C4-2B (cell line): Measurements from ENCODE around the gene MORF4L1.

Experiments used
- H3K27ac ChIP-seq: fragments of 450-650 bp; 2 replicates; pipeline ENCODE4 v1.5.1; 2017
- ZFX ChIP-seq: fragments of 450-650 bp; IDR thresholded peaks from 2 replicates; pipeline ENCODE4 v1.6.1; 2017
- TF ChIP-seq, protein P1 (sequence below): fragments of 450-650 bp; conservative IDR thresholded peaks from 2 replicates; pipeline ENCODE4 v1.5.1; 2017; ENCODE audit warnings: mild to moderate bottlenecking

Gene MORF4L1

DNA sequence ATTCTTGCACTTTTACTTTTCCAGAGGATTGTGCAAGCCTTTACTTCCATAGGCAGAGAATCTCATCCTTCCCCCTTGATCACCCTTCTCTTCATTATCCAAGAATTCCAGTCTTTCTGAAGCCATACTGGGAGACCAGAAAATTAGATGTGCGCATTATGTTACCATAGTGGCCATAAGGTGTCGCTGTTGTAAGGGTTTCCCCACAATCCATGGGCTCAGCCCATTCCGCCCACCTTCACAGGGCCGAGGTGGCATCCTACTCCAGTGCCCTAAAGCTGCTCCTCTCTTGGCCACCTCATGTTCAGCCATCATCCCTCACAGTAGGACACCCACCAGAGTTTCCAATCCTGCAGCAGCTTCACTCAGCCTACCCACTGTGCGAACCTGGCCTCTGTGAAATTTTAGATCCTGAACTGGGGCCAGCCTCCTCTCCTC, 37.1 kb downstream of the MORF4L1 start:
- no peak overlapping the region for H3K27ac ChIP-seq
- no peak for TF ChIP-seq ZFX
- TF ChIP-seq, protein P1, sequence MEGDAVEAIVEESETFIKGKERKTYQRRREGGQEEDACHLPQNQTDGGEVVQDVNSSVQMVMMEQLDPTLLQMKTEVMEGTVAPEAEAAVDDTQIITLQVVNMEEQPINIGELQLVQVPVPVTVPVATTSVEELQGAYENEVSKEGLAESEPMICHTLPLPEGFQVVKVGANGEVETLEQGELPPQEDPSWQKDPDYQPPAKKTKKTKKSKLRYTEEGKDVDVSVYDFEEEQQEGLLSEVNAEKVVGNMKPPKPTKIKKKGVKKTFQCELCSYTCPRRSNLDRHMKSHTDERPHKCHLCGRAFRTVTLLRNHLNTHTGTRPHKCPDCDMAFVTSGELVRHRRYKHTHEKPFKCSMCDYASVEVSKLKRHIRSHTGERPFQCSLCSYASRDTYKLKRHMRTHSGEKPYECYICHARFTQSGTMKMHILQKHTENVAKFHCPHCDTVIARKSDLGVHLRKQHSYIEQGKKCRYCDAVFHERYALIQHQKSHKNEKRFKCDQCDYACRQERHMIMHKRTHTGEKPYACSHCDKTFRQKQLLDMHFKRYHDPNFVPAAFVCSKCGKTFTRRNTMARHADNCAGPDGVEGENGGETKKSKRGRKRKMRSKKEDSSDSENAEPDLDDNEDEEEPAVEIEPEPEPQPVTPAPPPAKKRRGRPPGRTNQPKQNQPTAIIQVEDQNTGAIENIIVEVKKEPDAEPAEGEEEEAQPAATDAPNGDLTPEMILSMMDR = peak; percentile 84

DNA sequence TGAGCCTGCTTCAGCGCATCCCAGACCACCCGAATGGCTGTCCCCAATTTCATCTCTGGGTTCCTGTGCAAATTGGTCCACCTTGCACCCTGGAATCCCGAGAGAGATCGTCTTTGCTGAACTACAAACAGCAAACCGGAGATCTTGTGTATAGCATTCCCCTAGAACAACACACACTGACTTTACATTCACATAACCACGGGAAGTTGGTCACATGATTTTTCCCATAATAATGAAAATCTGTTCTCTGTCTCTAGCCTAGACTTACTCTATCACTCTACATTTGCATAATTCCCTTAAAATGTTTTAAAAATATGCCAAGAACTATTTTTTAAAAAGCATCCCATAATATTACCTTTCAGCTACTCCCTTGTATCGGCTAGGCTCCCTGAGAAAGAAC, 37.6 kb downstream of the MORF4L1 start:
- no peak for TF ChIP-seq ZFX
- TF ChIP-seq, protein P1 = no peak
- no peak overlapping the region for H3K27ac ChIP-seq

DNA sequence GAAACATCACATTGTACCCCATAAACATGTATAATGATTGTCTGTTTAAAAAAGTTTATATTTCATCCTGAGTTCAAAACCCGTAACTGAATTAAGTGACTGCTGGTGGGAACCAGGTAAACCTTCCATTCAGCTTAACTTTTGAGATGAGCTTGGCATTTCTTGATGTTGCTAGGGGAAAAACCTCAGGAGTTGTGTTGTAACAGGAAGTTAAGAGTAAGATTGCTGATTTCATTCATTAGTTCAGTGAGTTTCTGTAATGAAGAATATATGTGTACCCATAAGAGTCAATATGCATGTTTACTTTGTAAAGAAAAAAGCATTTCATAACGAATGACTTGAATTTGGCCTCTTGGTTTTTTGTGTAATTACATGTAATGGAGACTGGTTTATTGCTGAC, 39.6 kb downstream of the MORF4L1 start:
- no peak overlapping the region for H3K27ac ChIP-seq
- TF ChIP-seq ZFX = no peak
- TF ChIP-seq, protein P1 = no peak

DNA sequence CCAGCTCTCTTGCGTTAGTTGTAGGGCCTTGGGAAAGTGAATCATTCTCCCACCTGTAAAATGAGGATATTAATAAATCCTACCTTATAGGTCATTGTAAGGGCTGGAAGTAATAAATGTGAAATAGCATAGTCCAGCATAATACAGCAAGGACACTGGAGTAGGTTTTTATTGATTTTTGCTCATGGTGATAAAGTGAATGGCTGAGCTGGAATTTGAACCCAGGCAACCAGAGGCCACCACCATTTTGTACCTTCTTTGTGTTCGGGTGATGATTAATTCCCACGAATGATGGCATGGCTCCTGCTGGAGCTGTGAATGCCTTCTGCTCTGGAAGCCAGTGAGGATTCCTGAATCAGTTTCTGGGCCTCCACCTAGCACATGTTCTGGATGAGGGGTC, 40.3 kb downstream of the MORF4L1 start:
- no peak overlapping the region for H3K27ac ChIP-seq
- TF ChIP-seq ZFX = no peak
- TF ChIP-seq, protein P1 = no peak

- TF ChIP-seq, protein P1 = peak; percentile 46; the same call in 1 of the 2 replicates
- no peak for TF ChIP-seq ZFX
- no peak overlapping the region for H3K27ac ChIP-seq
Observed at GRCh38 chr15:78914027-78914764, 41.5 kb downstream of the MORF4L1 start.

DNA sequence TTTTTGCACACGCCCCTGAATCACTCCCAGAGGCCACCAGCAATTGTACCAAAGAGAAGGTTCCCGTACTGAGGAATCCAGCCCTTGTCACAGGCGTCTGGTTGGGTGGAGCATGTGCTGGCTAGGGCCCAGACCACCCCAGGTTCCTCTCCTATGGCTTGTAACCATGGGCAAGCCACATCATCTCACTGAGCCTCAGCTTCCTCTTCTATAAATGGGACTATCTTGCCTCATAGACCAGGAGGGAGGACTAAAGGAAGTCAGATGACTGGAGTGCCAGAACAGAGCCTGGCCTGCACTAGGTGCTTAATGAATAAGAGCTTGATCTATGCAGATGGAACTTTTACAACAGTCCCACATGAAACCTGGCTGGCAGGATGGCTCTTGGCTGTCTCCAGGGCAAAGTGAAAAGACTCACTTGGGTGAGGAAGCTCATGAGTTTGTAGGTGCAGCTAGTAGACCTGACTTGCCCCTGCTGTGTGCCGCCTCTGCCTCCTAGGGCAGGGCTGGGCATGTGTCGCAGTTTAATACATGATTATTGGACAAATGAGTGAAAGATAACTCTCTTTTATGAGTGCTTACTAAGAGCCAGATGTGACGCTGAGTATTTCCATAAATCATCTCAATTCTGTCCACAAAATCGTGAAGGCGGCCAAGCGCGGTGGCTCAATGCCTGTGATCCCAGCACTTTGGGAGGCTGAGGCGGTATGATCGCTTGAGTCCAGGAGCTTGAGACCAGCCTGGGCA, 42.8 kb downstream of the MORF4L1 start:
- H3K27ac ChIP-seq = no peak overlapping the region
- TF ChIP-seq ZFX = no peak
- TF ChIP-seq, protein P1 = no peak

DNA sequence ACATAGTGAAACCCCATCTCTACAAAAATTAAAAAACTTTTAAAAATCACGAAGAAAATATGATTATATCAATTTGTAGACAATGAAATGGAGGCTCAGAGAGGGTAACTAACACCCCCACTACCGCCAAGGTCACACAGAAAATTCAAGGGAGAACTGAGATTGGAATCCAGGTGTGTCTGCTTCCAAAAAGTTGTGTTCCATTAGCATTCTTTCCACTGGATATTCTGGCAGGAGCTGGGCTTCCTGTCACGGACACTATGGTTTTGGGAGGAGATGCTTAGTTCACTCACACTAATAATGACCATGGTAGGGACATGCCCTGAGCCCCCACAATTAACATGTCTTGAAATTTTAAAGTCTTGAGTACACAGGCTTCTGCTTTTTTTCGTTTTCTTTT, 43.4 kb downstream of the MORF4L1 start:
- no peak overlapping the region for H3K27ac ChIP-seq
- no peak for TF ChIP-seq ZFX
- TF ChIP-seq, protein P1 = no peak
